SU-DHL-6 (cell line): ENCODE results near the gene KMT5C.

Experiments used
- CTCF ChIP-seq: fragments of 200-600 bp; sonication (generic); IDR thresholded peaks from one replicate; pipeline ENCODE4 v1.5.1; 2017; ENCODE audit warnings: antibody characterized with exemption, mild to moderate bottlenecking, low read length, moderate library complexity; ENCODE audit not compliant: insufficient read depth, poor library complexity, severe bottlenecking
- EZH2phosphoT487 ChIP-seq: fragments of 200-600 bp; sonication (generic), shearing (Covaris generic); conservative IDR thresholded peaks from 2 replicates; pipeline ENCODE4 v1.6.1; 2018; ENCODE audit warnings: mild to moderate bottlenecking, antibody characterized with exemption, low read length, moderate library complexity, mixed read lengths

GRCh38 chr19:55311397-55311796, 28.3 kb upstream of the KMT5C start:
- TF ChIP-seq CTCF (no peak), EZH2phosphoT487 (no peak)
